ENCODE measurements around the gene PKN1. TPM values are rescaled to one million over a fixed set of nuclear protein-coding genes. Genes with fewer than 3 reads are reported as not detected.
"Not testable (repeated sequence)": the region's sequence is repeated elsewhere in the genome, so short reads cannot be mapped to it uniquely, and the experiment has no call there.

Gene PKN1
- total and polyA plus RNA-seq, 8 donors, result 42.0 to 268 (median 87.9) TPM

- peaks cover 54 to 94% (median 92%) of the 10 kb centered on the region in 4 donors for H3K36me3 ChIP-seq
- no peak for TF ChIP-seq POLR2AphosphoS5 (IDR thresholded peaks at IDR 0.05)
- TF ChIP-seq EP300 (IDR thresholded peaks at IDR 0.05), result no peak
- no peak for TF ChIP-seq POLR2A (IDR thresholded peaks at IDR 0.05)
- no peak for TF ChIP-seq CTCF (IDR thresholded peaks at IDR 0.05)
- H3K9me3 ChIP-seq, result no peaks in the 10 kb centered on the region
- intact Hi-C loops (cut with DNase I; ENCODE audit: low total_unique reads), result no loop called here
- peak; percentile 43 to 51 for DNase-seq
- H3K4me1 ChIP-seq, result peaks cover 4 to 24% (median 18%) of the 10 kb centered on the region in 4 donors
- no peaks in the 10 kb centered on the region for H3K27me3 ChIP-seq
- WGBS, 5 donors, result 75 to 87% (median 76%) methylated on average over 22 to 26 of the region's 26 CpGs
- peak overlapping the region in 4 of 5 donors; percentile 30 to 53 (median 44) for H3K27ac ChIP-seq
- H3K4me3 ChIP-seq, result no peak overlapping the region
Measured at GRCh38 chr19:14402332-14403144, 30.6 kb upstream of the PKN1 start.

GRCh38 chr19:14403145-14403930 is 29.8 kb upstream of the PKN1 start:
- Histone ChIP-seq H3K4me1 (peaks cover 4 to 32% (median 25%) of the 10 kb centered on the region in 4 donors), H3K27ac (peak overlapping the region in 1 of 5 donors; percentile 49), H3K36me3 (peaks cover 58 to 97% (median 95%) of the 10 kb centered on the region in 4 donors)
- intact Hi-C loops (cut with DNase I; ENCODE audit: low total_unique reads); H3K9me3 ChIP-seq; H3K27me3 ChIP-seq; DNase-seq; H3K4me3 ChIP-seq: not testable (repeated sequence)
- 92 to 96% (median 93%) methylated on average over 15 of the region's 15 CpGs for WGBS, 5 donors

- intact Hi-C loops (cut with DNase I; ENCODE audit: low total_unique reads), result no loop called here
- H3K4me3 ChIP-seq, result no peak overlapping the region
Measured at GRCh38 chr19:14404312-14404711, 28.8 kb upstream of the PKN1 start.

GRCh38 chr19:14405380-14405757 is 27.7 kb upstream of the PKN1 start:
- Histone ChIP-seq H3K4me1 (peaks cover 4 to 52% (median 29%) of the 10 kb centered on the region in 4 donors), H3K27me3 (no peaks in the 10 kb centered on the region), H3K36me3 (peaks cover 72 to 98% (median 97%) of the 10 kb centered on the region in 4 donors), H3K9me3 (no peaks in the 10 kb centered on the region), H3K27ac (peak overlapping the region; percentile 63 to 85 (median 82)), H3K4me3 (peak overlapping the region in 3 of 4 donors; percentile 28 to 35 (median 32))
- intact Hi-C loops (cut with DNase I; ENCODE audit: low total_unique reads), result no loop called here
- peak in 1 of 2 donors; percentile 37 for DNase-seq
- 79 to 89% (median 81%) methylated on average over 6 of the region's 6 CpGs for WGBS, 5 donors
- no peak for TF ChIP-seq POLR2AphosphoS5 (IDR thresholded peaks at IDR 0.05)
- TF ChIP-seq CTCF (IDR thresholded peaks at IDR 0.05), result no peak
- TF ChIP-seq EP300 (IDR thresholded peaks at IDR 0.05), result no peak
- TF ChIP-seq POLR2A (IDR thresholded peaks at IDR 0.05), result no peak

More at GRCh38 chr19:14404312-14404711, 28.8 kb upstream of the PKN1 start:
- Histone ChIP-seq H3K36me3 (peaks cover 64 to 98% (median 95%) of the 10 kb centered on the region in 4 donors), H3K27ac (no peak overlapping the region), H3K9me3 (no peaks in the 10 kb centered on the region), H3K27me3 (no peaks in the 10 kb centered on the region), H3K4me1 (peaks cover 4 to 42% (median 29%) of the 10 kb centered on the region in 4 donors)
- 66 to 76% (median 73%) methylated on average over 7 to 9 of the region's 9 CpGs for WGBS, 5 donors
- no peak for DNase-seq
- TF ChIP-seq POLR2A (IDR thresholded peaks at IDR 0.05), result no peak
- TF ChIP-seq CTCF (IDR thresholded peaks at IDR 0.05), result no peak
- TF ChIP-seq POLR2AphosphoS5 (IDR thresholded peaks at IDR 0.05), result no peak
- TF ChIP-seq EP300 (IDR thresholded peaks at IDR 0.05), result no peak

All from stomach (tissue), 9 donors.